WERI-Rb-1 (cell line): Measurements from ENCODE around the gene GRIN3B.

ENCODE experiments used
- DNase-seq: peaks from one replicate; pipeline ENCODE4 v3.0.0-alpha.2; 2020
- H3K27ac ChIP-seq: fragments of 250-450 bp; sonication (Bioruptor Pico); 2 replicates; pipeline ENCODE4 v1.5.1; 2020; ENCODE audit warnings: mild to moderate bottlenecking, moderate library complexity
- H3K27me3 ChIP-seq: fragments of 250-450 bp; sonication (Bioruptor Pico); 2 replicates; pipeline ENCODE4 v1.5.1; 2021; ENCODE audit warnings: mild to moderate bottlenecking, low read depth, moderate library complexity; ENCODE audit not compliant: insufficient read depth, severe bottlenecking
- H3K36me3 ChIP-seq: fragments of 250-450 bp; sonication (Bioruptor Pico); 2 replicates; pipeline ENCODE4 v1.5.1; 2020; ENCODE audit warnings: mild to moderate bottlenecking, moderate library complexity
- H3K4me3 ChIP-seq: 2 replicates; pipeline ENCODE4 v1.5.1; 2011; ENCODE audit warnings: low read depth, mild to moderate bottlenecking, control low read depth, low read length
- H3K9me3 ChIP-seq: fragments of 250-450 bp; sonication (Bioruptor Pico); 2 replicates; pipeline ENCODE4 v1.5.1; 2021; ENCODE audit warnings: mild to moderate bottlenecking, moderate library complexity; ENCODE audit not compliant: severe bottlenecking
- CTCF ChIP-seq: IDR thresholded peaks from 2 replicates; pipeline ENCODE4 v1.5.1; 2011; ENCODE audit warnings: low read depth, mild to moderate bottlenecking, control low read depth, inconsistent platforms, low read length

GRIN3B gene

DNA sequence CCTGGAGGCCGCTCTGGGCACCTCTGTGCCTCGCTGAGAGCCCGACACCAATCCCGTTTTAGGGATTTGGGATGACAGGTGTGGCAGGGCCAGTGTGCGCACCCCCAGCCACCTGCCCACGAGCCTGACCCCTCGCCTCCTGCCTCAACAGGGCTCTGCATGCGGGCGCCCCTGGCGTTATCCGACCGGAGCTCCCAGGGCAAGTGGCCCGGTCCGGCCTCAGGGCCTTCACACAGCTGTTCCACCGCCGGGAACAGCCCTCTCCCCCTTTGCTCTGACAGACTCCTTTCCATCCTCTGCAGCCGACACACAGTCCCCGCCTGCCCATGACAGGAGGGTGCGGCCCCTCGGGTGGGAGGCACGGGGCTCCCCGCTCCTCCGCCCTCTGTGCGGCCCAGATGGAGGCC is 23.2 kb upstream of the GRIN3B start:
- no peaks in the 10 kb centered on the region for H3K9me3 ChIP-seq
- H3K27me3 ChIP-seq: no peaks in the 10 kb centered on the region
- TF ChIP-seq CTCF: no peak
- DNase-seq: no peak
- peak overlapping the region; percentile 46; the same call in 1 of the 2 replicates for H3K27ac ChIP-seq
- H3K36me3 ChIP-seq: peaks cover 3% of the 10 kb centered on the region
- no peak overlapping the region for H3K4me3 ChIP-seq

DNA sequence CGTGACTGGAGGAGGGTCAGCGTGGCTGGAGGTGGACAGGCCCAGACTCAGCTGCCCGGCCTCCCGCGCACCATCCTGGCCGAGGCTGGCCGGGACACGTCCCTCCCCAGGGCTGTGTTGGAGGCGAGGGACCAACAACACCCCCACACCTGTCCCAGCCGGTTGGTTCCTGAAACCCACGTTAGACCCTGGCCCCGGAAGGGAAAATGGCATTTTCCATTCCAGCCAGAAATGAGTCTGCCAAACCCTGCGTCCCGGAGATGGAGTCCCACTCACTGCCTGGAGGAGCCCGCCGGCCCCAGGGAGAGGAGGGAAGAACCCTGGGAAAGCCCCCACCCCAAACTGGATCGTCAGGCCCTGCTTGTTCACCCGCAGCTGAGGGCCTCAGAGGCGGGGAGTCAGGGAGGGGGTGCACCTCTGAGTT is 20.9 kb upstream of the GRIN3B start:
- no peak overlapping the region for H3K27ac ChIP-seq
- no peak overlapping the region for H3K4me3 ChIP-seq
- no peak for DNase-seq
- no peak for TF ChIP-seq CTCF
- no peaks in the 10 kb centered on the region for H3K27me3 ChIP-seq
- H3K36me3 ChIP-seq: peaks cover 2% of the 10 kb centered on the region
- no peaks in the 10 kb centered on the region for H3K9me3 ChIP-seq

DNA sequence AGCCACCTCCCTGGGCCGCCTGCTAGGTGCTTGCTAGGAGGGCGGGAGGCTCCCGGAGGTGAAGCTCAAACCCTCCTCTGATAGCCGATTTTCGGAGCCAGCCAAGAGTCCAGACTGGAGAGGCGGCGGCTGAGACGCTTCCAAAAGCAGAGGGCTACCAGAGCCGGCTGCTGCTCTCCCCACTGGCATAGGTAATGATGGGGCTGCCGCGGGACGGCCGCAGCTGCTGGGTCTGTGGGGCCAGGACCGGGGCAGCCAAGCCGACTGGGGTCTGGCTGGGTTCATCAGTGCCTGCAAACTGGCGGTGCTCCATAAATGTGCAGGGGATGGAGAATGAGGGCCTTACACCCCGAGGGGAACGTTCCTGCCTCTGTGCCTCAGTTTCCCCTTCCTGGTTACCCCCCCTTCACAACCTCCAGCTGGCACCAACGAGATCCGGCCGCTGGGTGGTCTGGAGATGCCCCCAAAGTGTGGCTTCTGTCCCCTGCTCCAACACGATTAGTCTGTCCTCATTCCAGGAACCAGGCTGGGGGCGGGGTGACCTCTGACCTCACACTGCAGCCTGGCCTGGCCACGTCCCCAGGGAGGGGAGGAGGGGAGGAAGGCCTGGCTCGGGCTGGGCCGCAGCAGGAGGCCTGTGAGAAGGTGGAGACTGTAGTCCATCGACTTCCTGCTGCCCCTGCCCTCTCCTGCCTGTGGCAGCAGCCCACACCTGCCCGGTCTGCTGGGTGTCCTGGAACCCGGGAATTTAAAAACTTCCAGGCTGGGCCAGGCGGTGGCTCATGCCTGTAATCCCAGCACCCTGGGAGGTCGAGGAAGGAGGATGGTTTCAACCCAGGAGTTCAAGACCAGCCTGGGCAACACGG is 19.9 kb upstream of the GRIN3B start:
- no peak for TF ChIP-seq CTCF
- Histone ChIP-seq H3K4me3 (no peak overlapping the region), H3K27ac (no peak overlapping the region), H3K9me3 (no peaks in the 10 kb centered on the region), H3K36me3 (peaks cover 3% of the 10 kb centered on the region), H3K27me3 (no peaks in the 10 kb centered on the region)
- DNase-seq: no peak

DNA sequence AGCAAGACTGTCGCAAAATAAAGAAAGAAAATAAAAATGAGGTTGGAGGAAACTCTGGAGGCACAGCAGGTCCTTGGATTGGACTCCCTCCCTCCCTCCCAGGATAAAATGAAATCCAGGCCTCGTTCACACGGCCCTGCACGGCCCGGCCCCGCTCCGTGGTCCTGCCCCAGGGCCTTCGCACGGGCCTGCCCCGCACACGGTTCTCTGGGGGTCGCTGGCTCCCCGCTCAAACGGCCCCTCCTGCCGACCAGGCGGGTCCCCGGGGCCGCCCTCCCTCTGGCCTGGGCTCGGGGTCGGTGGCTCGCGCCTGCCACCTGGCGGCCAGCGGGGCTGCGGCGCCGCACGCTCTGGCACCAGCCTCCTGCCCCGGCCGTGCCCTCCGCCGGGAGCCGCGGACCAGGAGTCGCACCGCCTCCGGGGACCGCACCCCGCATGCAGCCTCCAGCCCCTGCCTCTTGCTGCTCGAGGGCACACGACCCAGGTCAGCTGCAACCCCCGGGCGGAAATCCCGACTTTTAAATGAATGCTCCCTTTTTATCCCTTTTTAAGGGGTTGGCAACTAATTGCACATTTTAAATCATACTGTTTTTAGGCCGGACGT is 17.6 kb upstream of the GRIN3B start:
- peak; percentile 67 for DNase-seq
- Histone ChIP-seq H3K27me3 (no peaks in the 10 kb centered on the region), H3K27ac (peak overlapping the region; percentile 29; the same call in 1 of the 2 replicates), H3K9me3 (no peaks in the 10 kb centered on the region), H3K36me3 (peaks cover 19% of the 10 kb centered on the region), H3K4me3 (peak overlapping the region; percentile 28)
- TF ChIP-seq CTCF: peak; percentile 89

GRCh38 chr19:984165-984967 is 15.9 kb upstream of the GRIN3B start, which contains the start of gene WDR18:
WDR18 (plus strand) TSS chr19:984345; CDS start chr19:984354, 9 bp downstream.
- no peaks in the 10 kb centered on the region for H3K9me3 ChIP-seq
- peak; percentile 93 for DNase-seq
- H3K4me3 ChIP-seq: peak within 1 kb of the TSS; percentile 76
- peak within 1 kb of the TSS; percentile 88 for H3K27ac ChIP-seq
- peaks cover 26% of the 10 kb centered on the region for H3K36me3 ChIP-seq
- no peaks in the 10 kb centered on the region for H3K27me3 ChIP-seq
- TF ChIP-seq CTCF: no peak
